Amniotic epithelial cell (primary cell): Measurements from ENCODE around the gene ARID4B.
"Not testable (repeated sequence)": the region's sequence is repeated elsewhere in the genome, so short reads cannot be mapped to it uniquely, and the experiment has no call there.

Source experiments
- DNase-seq: peaks from one replicate; pipeline ENCODE4 v3.0.0-alpha.2; 2010; ENCODE audit warnings: low read depth

The ARID4B gene

DNA sequence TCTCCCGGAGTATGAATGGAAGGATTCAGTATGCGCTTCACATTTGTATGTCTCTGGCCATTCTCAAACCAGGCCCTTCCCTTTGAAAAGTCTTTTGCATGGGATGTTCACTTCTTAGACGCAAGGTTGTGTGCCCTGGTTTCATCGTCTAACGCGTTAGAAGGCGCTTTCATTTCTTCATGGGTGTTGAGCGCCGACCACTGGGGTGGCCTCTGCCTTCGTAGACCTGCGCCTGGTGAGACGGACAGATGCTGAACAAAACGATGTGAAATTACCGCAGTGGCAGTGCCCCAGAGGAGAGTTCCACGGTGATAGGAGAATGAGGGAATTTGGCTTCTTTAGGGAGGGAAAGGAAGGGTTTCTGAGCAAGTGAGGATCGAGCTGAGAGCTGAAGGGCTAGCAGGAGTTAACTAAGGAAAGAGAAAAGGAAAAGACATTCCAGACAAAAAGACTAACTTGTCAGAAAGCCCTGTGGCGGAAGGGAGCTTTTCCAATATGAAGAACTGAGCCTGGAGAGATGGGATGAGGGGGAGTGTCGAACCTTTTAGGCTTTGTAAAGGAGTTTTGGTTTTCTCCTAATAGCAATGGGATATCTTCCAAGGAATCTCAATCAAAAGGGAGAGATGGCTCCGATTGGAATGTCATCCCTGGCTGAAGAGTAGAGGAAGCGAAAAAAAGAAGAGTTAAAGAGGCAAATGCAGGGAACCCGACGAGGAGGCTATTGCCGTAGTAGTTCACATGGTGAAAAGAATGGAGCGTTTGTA, 1.3 kb upstream of the ARID4B start:
- peak; percentile 51 for DNase-seq

DNA sequence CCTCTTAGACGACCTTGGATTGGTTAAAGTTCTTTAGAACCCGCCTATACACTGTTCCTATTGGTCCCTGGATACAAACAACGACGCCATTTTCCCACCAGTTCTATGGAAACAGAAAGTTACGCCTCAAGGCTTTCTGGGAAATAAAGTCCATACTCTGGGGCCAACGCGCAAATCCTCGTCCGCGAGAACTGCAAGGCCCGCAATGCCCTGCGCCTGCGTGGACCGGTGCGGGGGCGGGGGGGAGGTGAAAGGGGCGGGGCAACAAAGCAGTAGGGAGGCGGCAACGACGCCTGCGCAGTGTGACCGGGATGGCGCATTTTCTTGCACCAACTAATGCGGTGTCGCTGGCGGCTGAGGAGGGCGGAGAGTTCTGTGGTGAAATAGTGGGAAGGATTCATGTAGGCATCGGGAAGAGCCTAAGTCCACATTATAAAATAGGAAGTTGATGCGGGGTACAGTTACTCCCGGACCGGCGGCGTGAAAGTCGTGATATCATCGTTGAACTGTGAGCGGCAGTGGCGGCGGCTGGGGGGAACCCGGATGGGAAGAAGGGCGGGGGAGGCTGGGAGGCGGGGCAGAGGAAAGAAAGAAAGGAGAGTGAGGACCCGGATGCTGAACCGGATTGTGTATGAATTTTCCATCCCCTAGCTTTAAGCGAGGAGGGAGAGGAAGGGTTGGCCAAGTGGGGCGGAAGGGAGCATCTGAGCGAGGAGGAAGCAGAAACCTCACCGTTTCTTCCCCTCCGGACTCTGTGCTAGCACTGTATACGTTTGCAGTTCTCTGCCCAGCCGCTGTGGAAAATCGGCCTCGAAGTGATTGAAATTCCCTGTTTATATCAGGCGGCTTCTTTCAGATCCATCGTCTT, 526 bp upstream of the ARID4B start, which contains the start of gene GGPS1:
Gene GGPS1, plus strand, starts transcription at position 300 of the 868 bp plus-strand sequence. CDS start 6,695 bp downstream, outside the sequence.
- peak; percentile 100 for DNase-seq

DNA sequence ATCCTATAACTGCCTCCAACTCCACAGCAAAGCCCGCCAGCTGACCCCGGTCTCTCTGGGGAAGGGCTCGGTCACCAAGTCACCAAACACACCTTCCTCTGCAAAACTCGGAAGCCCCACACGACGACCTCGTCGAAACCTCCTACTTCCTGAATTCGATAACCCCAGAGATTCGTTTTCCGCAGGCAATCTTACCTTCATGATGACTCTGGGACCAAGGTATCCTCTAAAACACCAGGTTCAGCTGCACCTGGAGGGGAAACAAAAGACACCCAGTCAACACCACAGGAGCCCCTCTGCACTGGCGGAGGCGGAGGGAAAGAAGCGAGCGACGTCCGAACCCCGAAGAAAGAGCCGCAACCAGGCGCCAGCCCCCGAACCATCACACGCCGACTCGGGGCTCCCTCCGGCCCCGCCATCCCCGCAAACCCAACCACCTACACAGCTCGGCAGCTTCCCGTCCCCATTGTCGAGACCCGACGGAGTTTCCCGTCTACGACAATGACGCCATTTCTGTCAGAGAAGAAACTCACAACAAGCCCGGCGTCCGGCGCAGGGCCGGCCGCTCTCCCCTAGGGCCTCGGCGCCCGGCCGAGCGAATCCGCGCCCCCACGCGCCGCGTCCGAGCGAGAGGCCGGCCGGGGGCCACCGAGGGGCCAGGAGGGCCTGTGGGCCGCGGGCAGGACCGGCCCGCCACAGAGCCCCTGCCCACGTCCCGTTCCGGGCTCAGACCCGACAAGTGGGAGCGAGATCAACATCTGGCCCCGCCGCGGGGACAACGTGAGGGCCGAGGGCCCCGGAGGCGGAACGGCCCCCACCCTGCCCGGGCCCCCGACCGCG, 1.0 kb downstream of the ARID4B start:
- DNase-seq: no peak

DNA sequence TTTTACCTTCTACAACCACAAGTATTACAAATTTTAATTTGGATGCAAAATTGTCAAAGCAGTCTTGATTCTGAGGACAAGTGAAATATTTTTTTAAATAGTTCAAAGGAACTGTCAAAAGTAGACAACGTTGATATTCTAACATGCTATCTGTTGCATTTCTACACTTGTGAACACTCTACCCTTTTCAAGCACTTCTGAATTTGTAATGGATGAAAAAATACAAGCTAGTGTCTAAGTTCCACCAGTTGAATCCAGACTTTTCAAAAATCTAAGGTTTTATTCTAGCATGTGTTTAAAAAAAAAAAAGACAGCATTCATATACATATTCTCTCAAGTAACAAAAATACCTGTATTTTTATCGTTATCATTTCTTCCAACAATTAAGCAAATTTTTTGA, 2.1 kb downstream of the ARID4B start:
- no peak for DNase-seq

DNA sequence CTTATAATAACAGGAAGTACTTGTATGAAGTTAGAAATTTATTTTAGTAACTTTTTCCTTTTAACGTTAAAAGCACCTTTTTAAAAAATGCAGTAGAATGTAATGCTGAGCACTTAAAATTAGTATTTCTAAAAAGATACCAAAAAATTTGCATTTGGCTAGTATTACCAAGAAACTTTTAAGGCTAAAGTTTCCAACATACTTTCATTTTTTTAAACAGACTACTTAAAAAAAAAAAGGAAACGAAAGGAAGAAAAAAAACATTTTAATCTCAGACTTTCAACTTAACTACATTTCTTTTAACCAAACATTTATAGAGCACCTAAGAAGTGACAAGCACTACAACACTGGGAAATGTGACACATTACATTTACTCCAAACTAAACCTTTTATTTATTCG, 2.8 kb downstream of the ARID4B start:
- no peak for DNase-seq

DNA sequence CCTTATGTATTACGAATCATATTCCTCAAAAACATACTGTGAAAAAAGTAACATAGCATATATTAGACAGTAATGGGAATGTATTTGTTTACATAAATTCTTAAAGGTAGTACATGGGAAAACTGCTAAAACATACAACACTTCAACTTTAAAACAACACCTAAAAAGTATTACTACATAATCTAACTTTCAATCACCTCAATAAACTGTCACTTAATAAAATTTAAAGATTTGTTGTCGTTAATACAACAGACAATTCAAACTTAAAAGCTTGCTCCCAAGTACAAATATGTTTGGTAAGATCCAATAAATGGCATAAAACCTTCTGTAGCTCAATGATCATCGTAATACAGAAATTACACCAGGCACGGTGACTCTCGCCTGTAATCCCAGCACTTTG, 3.7 kb downstream of the ARID4B start:
- DNase-seq: no peak

DNA sequence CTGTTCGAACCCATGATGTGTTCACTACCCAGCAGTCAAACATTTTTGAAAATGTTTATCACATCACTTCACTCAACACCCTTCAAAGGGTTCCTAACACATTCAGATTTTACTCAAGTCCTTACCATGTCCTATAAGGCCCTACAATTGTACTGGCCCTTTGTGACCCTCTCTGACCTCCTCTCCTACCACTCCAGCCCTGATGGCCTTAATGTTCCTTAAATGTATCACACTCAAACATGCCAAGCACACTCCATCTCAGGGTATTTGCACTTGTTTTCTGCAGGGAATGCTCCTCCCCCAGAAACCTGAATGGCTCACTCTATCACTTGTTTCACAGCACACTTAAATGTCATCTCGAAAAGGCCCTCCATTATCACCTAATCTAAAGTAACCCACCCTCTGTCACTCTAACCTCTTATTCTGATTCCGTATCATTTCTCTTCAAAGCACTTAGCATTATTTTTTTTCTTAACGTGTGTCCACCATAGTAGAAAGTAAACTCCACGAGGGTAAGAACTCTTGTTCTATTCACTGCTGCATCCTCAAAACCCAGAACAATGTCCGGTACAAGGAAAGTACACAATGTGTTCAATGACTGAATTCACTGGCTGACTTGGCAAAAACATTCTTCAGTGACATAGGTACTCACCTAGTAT, 7.3 kb downstream of the ARID4B start:
- no peak for DNase-seq

DNA sequence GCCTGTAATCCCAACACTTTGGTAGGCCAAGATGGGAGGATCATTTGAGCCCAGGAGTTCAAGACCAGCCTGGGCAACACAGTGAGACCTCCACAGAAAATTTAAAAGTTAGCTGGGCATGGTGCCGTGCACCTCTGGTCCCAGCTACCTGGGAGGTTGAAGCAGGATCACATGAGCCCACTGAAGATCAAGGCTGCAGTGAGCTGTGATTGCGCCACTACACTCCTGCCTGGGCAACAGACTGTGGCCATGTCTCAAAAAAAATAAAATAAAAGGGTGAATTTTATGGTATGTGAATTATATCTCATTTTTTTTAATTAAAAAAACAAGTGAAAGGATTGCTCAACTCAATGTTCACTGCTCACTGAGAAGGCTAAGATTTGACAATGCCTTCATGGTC, 8.7 kb downstream of the ARID4B start:
- no peak for DNase-seq

DNA sequence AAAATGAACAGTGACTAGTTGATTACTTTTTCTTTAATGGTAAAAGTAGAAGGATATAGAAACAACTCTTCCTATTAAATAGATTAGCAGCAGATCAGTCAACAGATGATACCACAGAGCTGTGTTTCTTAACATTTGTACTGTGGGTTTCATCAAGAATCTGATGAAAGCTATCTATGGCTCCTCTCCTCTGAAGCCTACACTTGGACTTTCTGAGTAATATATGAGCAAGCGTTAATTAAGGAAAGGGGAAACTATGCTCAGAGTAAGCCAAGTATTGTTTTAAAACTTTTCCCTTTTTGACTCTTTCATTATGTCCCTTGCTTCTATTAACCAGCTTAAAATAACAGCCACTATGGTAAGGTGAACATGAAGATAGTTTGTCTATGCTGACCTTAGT, 10.8 kb downstream of the ARID4B start:
- DNase-seq: peak; percentile 37

DNA sequence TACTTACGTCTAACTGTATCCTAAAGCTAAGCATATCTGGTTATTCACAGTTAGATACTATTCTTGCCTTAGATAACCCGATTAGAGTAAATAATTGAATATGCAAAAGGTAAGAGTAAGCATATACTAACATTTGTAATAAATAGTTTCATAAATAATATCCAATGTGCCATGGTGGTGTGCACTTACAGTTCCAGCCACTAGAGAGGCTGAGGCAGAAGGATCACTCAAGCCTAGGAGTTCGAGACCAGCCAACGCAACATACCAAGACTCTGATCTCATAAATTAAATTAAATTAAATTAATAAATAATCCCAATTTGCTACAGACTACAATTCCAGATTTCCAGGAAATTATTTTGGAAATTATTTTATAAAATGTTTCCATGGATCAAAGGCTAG, 12.2 kb downstream of the ARID4B start:
- DNase-seq: no peak

DNA sequence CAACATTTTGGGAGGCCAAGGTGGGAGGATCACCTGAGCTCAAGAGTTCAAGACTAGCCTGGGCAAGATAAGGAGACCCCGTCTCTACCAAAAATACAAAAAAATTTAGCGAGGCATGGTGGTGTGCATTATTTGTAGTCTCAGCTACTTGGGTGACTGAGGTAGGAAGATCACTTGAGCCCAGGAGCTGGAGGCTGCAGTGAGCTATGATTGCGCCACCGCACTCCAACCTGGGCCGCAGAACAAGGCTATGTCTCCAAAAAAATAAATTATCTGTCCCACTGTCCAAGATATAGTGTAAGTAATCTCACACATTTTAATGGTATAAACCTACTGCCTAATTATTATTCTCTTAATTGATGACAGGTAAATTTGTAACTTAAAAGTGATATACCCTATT, 12.8 kb downstream of the ARID4B start:
- no peak for DNase-seq

DNA sequence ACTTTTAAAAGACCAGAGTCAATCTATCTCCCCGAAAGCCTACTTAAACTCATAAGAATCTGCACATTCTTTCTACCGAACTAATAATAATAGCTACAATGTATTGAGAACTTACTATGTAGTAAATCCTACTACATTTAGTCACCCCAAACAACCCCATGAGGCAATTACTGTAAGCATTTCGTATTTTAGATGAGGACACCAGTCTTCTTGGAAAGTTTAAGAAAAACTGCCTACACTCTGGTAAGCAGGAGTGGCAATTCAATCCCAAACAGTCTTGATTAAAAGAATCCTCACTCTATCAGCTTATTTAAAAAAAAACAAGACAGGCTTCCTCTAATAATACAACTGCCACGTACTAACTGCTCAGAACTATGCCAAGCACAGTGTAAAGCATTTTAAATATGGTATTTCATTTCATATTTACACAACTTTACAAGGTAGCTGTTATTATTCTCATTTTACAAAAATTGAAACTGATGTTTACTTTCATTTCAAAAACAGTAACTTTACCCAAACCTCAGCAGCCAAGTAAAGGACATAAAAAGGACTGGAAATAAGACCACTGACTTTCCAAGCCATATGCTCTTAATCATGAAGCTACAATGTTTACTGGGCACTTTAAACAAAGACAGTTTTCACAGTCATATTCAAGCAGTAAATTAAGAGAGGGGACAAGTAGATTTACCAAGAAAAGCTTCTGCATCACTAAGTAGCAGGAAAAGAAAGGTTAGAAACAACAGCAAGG, 13.9 kb downstream of the ARID4B start:
- DNase-seq: no peak

DNA sequence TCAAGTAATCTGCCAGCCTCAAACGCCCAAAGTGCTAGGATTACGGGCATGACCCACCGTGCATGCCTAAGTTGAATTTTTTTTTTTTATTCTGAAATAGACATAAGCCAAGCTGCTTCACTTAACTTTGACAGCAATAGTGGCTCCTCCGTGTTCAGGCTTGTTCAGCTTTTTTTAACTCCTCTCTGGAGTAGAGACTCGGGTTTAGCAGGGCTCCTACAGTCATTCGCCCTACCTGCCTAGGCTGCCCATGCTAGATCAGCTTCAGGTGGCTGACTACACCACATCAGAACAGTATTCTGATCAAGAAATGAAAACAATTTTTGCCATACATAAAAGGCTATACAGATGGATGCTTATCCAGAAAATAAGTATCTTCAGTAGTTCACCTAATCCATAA, 14.7 kb downstream of the ARID4B start:
- DNase-seq: no peak

DNA sequence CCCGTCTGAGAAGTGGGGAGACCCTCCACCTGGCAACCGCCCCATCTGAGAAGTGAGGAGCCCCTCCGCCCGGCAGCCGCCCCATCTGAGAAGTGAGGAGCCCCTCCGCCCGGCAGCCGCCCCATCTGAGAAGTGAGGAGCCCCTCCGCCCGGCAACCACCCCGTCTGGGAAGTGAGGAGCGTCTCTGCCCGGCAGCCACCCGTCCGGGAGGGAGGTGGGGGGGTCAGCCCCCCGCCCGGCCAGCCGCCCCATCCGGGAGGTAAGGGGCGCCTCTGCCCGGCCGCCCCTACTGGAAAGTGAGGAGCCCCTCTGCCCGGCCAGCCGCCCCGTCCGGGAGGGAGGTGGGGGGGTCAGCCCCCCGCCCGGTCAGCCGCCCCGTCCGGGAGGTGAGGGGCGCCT, 18.8 kb downstream of the ARID4B start:
- not testable (repeated sequence) for DNase-seq

DNA sequence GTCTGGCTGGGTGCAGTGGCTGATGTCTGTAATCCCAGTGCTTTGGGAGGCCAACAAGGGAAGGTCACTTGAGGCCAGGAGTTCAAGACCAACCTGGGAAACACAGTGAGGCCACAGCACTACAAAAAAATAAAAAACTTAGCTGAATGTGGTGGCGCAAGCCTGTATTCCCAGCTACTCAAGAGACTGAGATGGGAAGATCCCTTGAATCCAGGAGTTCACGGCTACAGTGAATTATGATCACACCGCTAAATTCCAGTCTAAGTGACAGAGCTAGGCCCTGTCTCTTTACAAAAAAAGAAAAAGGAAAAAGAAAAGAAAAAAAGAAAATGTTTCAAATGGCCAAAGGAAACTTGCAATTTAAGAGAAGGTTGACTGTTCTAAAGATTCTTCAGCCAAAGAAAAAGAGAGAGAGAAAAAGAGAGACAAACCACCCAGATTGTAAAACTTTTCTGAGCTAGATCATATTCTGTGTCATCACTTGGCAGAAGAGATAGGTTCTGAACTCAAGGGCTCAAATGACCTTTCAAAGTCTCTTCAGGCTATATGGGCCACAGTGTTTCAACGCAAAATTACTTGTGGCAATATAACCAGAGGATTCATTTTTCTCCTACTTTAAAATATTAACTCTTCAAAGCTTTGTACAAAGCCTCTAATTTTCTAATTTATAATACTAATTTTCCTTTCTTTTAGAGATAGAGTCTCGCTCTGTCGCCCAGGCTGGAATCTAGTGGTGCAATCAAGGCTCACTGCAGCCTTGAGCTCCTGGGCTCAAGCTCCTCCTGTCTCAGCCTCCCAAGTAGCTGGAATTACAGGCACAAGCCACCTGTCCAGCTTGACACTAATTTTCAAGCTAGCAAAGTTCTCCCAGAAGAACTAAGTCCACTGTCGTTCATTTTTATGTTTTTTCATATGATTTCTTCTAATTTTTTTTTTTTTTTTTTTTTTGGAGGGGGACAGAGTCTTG, 20.5 kb downstream of the ARID4B start:
- DNase-seq: peak; percentile 46

DNA sequence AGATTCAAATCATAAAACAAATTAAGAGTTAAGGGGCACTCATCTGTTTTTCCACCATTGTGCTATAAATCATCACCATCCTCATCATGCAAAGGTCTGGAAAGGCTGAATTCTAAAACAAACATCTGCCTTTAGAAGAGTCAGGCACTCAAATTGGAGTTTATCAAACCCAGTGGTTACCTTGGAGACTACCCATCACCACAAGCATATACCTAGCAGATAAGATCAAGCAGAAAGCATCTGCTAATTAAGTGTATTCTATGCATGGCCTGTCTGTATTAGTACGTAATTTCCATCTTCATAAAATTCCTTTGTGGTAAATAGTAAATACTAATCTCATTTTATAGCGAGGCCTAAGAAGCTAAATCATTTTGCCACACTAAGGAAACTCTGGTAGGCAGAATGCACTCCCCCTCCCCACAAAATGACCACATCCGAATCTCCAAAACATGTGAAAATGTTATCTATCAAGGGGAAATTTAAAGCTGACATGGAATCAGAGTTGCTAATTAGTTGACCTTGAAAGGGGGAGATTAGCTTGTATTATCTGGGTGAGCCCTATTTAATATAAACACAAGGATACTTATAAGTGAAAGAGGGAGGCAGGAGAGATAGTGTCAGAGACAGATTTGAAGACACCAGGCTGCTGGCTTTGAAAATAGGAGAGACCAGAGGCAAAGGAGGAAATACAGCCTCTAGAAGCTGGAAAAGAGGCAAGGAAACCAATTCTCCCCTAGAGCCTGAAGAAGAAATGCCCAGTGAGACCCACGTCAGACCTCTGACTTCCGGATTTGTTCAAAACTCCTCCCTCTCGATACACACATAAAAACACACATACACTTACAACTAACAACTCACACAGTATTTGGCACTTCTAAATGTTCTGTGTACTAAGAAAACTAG, 23.2 kb downstream of the ARID4B start:
- DNase-seq: peak; percentile 61

DNA sequence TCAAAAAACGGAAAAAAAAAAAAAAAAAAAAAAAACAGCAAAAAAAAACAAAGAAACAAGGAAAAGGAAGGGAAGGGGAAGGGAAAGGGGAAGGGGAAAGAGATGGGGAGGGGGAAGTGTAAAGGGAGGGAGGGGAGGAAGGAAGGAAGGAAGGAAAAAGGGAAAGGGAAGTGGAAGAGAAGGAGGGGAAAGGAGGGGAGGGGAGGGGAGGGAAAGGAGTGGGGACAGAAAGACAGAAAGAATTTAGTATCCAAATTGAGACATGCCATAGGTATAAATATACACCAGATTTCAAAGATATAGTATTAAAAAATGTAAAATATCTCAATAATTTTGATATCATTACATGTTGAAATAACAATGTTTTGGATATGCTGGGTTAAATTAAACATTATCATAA, 25.8 kb downstream of the ARID4B start:
- no peak for DNase-seq

DNA sequence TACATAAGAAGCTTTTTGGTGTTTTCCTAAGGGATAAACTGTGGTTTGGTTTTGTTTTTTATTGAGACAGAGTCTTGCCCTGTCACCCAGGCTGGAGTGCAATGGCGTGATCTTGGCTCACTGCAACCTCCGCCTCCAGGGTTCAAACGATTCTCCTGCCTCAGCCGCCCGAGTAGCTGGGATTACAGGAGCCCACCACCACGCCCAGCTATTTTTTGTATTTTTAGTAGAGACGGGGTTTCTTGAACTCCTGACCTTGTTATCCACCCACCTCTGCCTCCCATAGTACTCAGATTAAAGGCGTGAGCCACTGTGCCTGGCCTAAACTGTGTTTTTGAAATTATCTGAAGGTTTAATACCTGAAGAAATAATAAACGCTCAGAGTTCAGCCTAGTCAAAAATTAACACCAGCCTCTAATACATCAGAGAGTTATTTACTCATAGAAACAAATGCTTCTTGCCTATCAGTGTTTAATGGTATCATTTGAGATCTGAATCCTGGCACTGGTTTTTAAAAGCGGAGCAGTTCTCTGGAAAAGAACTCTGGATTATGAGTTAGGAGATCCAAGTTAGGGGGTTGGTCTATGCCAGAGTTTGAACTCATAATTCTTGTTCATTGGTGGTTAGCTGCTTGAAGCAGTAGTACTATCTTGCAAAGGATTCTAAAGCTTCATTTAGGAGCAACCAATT, 28.7 kb downstream of the ARID4B start:
- DNase-seq: no peak
